Measurements from ENCODE around the gene FLRT1.

DNA sequence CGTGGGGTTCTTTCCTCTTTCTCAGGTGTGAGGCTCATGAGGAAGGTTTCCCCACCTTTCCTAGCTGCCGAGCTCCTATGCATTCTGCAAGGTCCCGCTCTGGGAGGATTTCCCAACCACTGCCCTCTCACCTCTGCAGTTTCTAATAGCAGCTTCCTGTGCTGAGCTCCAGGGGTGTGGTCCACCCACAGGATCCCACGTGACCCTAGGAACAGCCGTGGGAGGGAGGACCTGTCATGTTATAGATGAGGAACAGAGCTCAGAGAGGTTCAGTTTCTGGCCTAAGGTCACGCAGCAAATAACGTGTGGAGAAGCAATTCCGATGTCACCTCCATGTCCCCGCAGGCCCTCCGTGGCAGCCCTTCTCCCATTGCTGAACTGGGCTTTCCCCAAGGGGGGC is 38.5 kb downstream of the FLRT1 start:
- TF ChIP-seq, protein P1, sequence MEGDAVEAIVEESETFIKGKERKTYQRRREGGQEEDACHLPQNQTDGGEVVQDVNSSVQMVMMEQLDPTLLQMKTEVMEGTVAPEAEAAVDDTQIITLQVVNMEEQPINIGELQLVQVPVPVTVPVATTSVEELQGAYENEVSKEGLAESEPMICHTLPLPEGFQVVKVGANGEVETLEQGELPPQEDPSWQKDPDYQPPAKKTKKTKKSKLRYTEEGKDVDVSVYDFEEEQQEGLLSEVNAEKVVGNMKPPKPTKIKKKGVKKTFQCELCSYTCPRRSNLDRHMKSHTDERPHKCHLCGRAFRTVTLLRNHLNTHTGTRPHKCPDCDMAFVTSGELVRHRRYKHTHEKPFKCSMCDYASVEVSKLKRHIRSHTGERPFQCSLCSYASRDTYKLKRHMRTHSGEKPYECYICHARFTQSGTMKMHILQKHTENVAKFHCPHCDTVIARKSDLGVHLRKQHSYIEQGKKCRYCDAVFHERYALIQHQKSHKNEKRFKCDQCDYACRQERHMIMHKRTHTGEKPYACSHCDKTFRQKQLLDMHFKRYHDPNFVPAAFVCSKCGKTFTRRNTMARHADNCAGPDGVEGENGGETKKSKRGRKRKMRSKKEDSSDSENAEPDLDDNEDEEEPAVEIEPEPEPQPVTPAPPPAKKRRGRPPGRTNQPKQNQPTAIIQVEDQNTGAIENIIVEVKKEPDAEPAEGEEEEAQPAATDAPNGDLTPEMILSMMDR (IDR thresholded peaks at IDR 0.05), result no peak
- TF ChIP-seq POLR2A (IDR thresholded peaks at IDR 0.05), result no peak

All from thyroid gland (tissue), 4 donors.